HEK293 (cell line): Measurements from ENCODE around the gene SLC25A36.

Experiments
- BCL11A ChIP-seq: fragments of 450-650 bp; formaldehyde crosslinking; IDR thresholded peaks from 2 replicates; pipeline ENCODE4 v1.5.1; 2016; ENCODE audit warnings: low read depth, missing biosample characterization, missing genetic modification characterization
- BCL11B ChIP-seq: fragments of 450-650 bp; formaldehyde crosslinking; IDR thresholded peaks from 2 replicates; pipeline ENCODE4 v1.5.1; 2016; ENCODE audit warnings: low read depth, missing biosample characterization, missing genetic modification characterization
- IKZF3 ChIP-seq: fragments of 450-650 bp; IDR thresholded peaks from 2 replicates; pipeline ENCODE4 v1.5.0; 2018; ENCODE audit warnings: missing biosample characterization, mild to moderate bottlenecking, missing genetic modification characterization, moderate library complexity
- KLF10 ChIP-seq: fragments of 450-650 bp; IDR thresholded peaks from 2 replicates; pipeline ENCODE4 v1.5.1; 2018; ENCODE audit warnings: missing biosample characterization, mild to moderate bottlenecking, missing genetic modification characterization
- MYNN ChIP-seq: fragments of 450-650 bp; formaldehyde crosslinking; IDR thresholded peaks from 2 replicates; pipeline ENCODE4 v1.5.1; 2016; ENCODE audit warnings: missing biosample characterization, missing genetic modification characterization, borderline replicate concordance
- SCRT1 ChIP-seq: fragments of 450-650 bp; formaldehyde crosslinking; IDR thresholded peaks from 2 replicates; pipeline ENCODE4 v1.5.1; 2016; ENCODE audit warnings: missing biosample characterization, missing genetic modification characterization, borderline replicate concordance
- SP2 ChIP-seq: fragments of 450-650 bp; formaldehyde crosslinking; IDR thresholded peaks from 2 replicates; pipeline ENCODE4 v1.5.1; 2016; ENCODE audit warnings: missing biosample characterization, missing genetic modification characterization
- SP7 ChIP-seq: fragments of 450-650 bp; formaldehyde crosslinking; IDR thresholded peaks from 2 replicates; pipeline ENCODE4 v1.5.1; 2016; ENCODE audit warnings: missing biosample characterization, missing genetic modification characterization
- TCF7L2 ChIP-seq: IDR thresholded peaks from 2 replicates; pipeline ENCODE4 v1.6.1; 2011; ENCODE audit warnings: low read depth, mild to moderate bottlenecking, inconsistent platforms, low read length, moderate library complexity, borderline replicate concordance
- ZBTB17 ChIP-seq: fragments of 450-650 bp; formaldehyde crosslinking; IDR thresholded peaks from 2 replicates; pipeline ENCODE4 v1.5.1; 2016; ENCODE audit warnings: missing biosample characterization, missing genetic modification characterization
- ZBTB48 ChIP-seq: fragments of 450-650 bp; formaldehyde crosslinking; IDR thresholded peaks from 2 replicates; pipeline ENCODE4 v1.5.1; 2016; ENCODE audit warnings: missing biosample characterization, missing genetic modification characterization
- ZBTB8A ChIP-seq: fragments of 450-650 bp; formaldehyde crosslinking; IDR thresholded peaks from 2 replicates; pipeline ENCODE4 v1.5.1; 2016; ENCODE audit warnings: missing biosample characterization, missing genetic modification characterization
- ZEB2 ChIP-seq: fragments of 450-650 bp; formaldehyde crosslinking; IDR thresholded peaks from 2 replicates; pipeline ENCODE4 v1.5.1; 2016; ENCODE audit warnings: missing biosample characterization, missing genetic modification characterization
- ZFP37 ChIP-seq: fragments of 450-650 bp; formaldehyde crosslinking; IDR thresholded peaks from 2 replicates; pipeline ENCODE4 v1.5.1; 2016; ENCODE audit warnings: missing biosample characterization, missing genetic modification characterization
- ZNF202 ChIP-seq: fragments of 450-650 bp; formaldehyde crosslinking; IDR thresholded peaks from 2 replicates; pipeline ENCODE4 v1.5.1; 2016; ENCODE audit warnings: missing biosample characterization, missing genetic modification characterization, borderline replicate concordance
- ZNF341 ChIP-seq: fragments of 450-650 bp; formaldehyde crosslinking; IDR thresholded peaks from 2 replicates; pipeline ENCODE4; 2016; ENCODE audit warnings: low read depth, missing biosample characterization, missing genetic modification characterization
- ZNF394 ChIP-seq: fragments of 450-650 bp; formaldehyde crosslinking; IDR thresholded peaks from 2 replicates; pipeline ENCODE4 v1.5.1; 2016; ENCODE audit warnings: missing biosample characterization, missing genetic modification characterization, mild to moderate bottlenecking, moderate library complexity, borderline replicate concordance
- ZNF433 ChIP-seq: fragments of 450-650 bp; formaldehyde crosslinking; IDR thresholded peaks from 2 replicates; pipeline ENCODE4 v1.5.1; 2016; ENCODE audit warnings: missing biosample characterization, missing genetic modification characterization, low read depth
- ZNF48 ChIP-seq: fragments of 450-650 bp; formaldehyde crosslinking; IDR thresholded peaks from 2 replicates; pipeline ENCODE4 v1.5.1; 2016; ENCODE audit warnings: missing biosample characterization, missing genetic modification characterization
- ZNF501 ChIP-seq: fragments of 450-650 bp; formaldehyde crosslinking; IDR thresholded peaks from 2 replicates; pipeline ENCODE4 v1.5.1; 2016; ENCODE audit warnings: missing biosample characterization, missing genetic modification characterization
- ZNF596 ChIP-seq: fragments of 450-650 bp; IDR thresholded peaks from 2 replicates; pipeline ENCODE4 v1.5.0; 2018; ENCODE audit warnings: missing biosample characterization, mild to moderate bottlenecking, missing genetic modification characterization, moderate library complexity
- ZNF664 ChIP-seq: fragments of 450-650 bp; formaldehyde crosslinking; IDR thresholded peaks from 2 replicates; pipeline ENCODE4 v1.5.1; 2016; ENCODE audit warnings: missing biosample characterization, missing genetic modification characterization
- ZNF76 ChIP-seq: fragments of 450-650 bp; formaldehyde crosslinking; IDR thresholded peaks from 2 replicates; pipeline ENCODE4; 2016; ENCODE audit warnings: low read depth, missing biosample characterization, missing genetic modification characterization, borderline replicate concordance
- ZNF843 ChIP-seq: fragments of 450-650 bp; formaldehyde crosslinking; IDR thresholded peaks from 2 replicates; pipeline ENCODE4 v1.5.1; 2016; ENCODE audit warnings: missing biosample characterization, missing genetic modification characterization
- TF ChIP-seq, protein P1 (sequence below): fragments of 450-650 bp; formaldehyde crosslinking; IDR thresholded peaks from 2 replicates; pipeline ENCODE4 v1.5.1; 2016; ENCODE audit warnings: missing biosample characterization, missing genetic modification characterization
- TF ChIP-seq, protein P2 (sequence below): fragments of 450-650 bp; formaldehyde crosslinking; IDR thresholded peaks from 2 replicates; pipeline ENCODE4 v1.5.1; 2016; ENCODE audit warnings: missing biosample characterization, missing genetic modification characterization
- TF ChIP-seq, protein P3 (sequence below): fragments of 450-650 bp; IDR thresholded peaks from 2 replicates; pipeline ENCODE4 v1.5.1; 2018; ENCODE audit warnings: missing biosample characterization, mild to moderate bottlenecking, missing genetic modification characterization
- TF ChIP-seq, protein P4 (sequence below): fragments of 450-650 bp; formaldehyde crosslinking; IDR thresholded peaks from 2 replicates; pipeline ENCODE4 v1.5.1; 2016; ENCODE audit warnings: missing biosample characterization, missing genetic modification characterization
- TF ChIP-seq, protein P5 (sequence below): fragments of 450-650 bp; formaldehyde crosslinking; IDR thresholded peaks from 2 replicates; pipeline ENCODE4 v1.5.1; 2016; ENCODE audit warnings: missing biosample characterization, missing genetic modification characterization

Gene SLC25A36

DNA sequence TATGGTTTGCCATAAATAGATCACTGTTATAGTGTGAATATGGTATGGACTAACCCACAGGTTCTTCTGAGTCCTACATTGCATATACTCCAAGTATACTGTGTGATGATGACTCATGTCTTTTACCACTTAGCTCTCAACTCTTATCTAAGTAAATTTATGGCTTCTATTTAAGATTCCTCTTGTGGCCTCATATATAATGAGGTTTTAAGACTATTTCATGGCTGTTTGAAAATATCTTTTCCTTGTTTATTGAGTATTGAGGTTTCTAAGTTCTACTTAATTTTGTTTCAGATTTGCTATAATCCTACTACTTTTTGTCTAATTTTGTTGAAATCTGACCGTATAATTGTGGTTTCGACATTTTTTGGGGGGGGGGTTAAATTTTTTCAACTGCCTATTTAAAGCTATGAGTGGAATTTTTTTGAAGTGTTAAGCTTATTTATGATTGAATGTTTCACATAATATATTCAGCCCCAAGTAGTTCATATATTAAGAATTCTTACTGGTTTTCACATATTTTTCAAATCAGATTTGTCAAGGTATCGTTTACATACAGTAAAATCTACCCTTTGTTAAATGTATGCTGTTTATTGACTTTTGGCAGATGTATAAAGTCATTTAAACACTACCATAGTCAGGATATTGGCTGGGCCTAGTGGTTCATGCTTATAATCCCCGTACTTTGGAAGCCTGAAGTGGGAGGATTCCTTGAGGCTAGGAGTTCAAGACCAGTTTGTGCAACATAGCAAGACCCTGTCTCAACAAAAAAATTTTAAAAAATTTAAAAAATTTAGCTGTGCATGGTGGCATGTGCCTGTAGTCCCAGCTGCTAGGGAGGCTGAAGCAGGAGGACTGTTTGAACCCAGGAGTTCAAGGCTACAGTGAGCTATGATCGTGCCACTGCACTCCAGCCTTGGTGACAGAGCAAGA is 11.7 kb downstream of the SLC25A36 start (continued):
- TF ChIP-seq, protein P1, sequence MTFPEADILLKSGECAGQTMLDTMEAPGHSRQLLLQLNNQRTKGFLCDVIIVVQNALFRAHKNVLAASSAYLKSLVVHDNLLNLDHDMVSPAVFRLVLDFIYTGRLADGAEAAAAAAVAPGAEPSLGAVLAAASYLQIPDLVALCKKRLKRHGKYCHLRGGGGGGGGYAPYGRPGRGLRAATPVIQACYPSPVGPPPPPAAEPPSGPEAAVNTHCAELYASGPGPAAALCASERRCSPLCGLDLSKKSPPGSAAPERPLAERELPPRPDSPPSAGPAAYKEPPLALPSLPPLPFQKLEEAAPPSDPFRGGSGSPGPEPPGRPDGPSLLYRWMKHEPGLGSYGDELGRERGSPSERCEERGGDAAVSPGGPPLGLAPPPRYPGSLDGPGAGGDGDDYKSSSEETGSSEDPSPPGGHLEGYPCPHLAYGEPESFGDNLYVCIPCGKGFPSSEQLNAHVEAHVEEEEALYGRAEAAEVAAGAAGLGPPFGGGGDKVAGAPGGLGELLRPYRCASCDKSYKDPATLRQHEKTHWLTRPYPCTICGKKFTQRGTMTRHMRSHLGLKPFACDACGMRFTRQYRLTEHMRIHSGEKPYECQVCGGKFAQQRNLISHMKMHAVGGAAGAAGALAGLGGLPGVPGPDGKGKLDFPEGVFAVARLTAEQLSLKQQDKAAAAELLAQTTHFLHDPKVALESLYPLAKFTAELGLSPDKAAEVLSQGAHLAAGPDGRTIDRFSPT = peak; percentile 90
- TF ChIP-seq TCF7L2 = peak; percentile 76; the same call in 1 of the 2 replicates
- TF ChIP-seq ZNF394 (tag by site-specific recombination) = peak; percentile 74
- TF ChIP-seq ZNF76 (tag by site-specific recombination) = no peak
- peak; percentile 61 for TF ChIP-seq ZNF341 (tag by site-specific recombination)
- 0 out of 2 replicates have a peak, but pooled peaks have one; percentile 6 for TF ChIP-seq ZNF596 (tag by site-specific recombination)
- TF ChIP-seq SCRT1 (tag by site-specific recombination) = peak; percentile 69; the same call in 1 of the 2 replicates
- TF ChIP-seq, protein P2, sequence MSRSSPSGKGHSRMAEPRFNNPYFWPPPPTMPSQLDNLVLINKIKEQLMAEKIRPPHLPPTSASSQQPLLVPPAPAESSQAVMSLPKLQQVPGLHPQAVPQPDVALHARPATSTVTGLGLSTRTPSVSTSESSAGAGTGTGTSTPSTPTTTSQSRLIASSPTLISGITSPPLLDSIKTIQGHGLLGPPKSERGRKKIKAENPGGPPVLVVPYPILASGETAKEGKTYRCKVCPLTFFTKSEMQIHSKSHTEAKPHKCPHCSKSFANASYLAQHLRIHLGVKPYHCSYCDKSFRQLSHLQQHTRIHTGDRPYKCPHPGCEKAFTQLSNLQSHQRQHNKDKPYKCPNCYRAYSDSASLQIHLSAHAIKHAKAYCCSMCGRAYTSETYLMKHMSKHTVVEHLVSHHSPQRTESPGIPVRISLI (tag by site-specific recombination) = 0 out of 2 replicates have a peak, but pooled peaks have one; percentile 35
- TF ChIP-seq ZBTB48 = 0 out of 2 replicates have a peak, but pooled peaks have one; percentile 20
- TF ChIP-seq SP7 (tag by site-specific recombination) = peak; percentile 95
- peak; percentile 98 for TF ChIP-seq ZNF843 (tag by site-specific recombination)
- TF ChIP-seq ZNF664 = peak; percentile 54; the same call in 1 of the 2 replicates
- no peak for TF ChIP-seq ZNF433 (tag by site-specific recombination)
- TF ChIP-seq KLF10 = peak; percentile 75; the same call in 1 of the 2 replicates
- TF ChIP-seq, protein P3, sequence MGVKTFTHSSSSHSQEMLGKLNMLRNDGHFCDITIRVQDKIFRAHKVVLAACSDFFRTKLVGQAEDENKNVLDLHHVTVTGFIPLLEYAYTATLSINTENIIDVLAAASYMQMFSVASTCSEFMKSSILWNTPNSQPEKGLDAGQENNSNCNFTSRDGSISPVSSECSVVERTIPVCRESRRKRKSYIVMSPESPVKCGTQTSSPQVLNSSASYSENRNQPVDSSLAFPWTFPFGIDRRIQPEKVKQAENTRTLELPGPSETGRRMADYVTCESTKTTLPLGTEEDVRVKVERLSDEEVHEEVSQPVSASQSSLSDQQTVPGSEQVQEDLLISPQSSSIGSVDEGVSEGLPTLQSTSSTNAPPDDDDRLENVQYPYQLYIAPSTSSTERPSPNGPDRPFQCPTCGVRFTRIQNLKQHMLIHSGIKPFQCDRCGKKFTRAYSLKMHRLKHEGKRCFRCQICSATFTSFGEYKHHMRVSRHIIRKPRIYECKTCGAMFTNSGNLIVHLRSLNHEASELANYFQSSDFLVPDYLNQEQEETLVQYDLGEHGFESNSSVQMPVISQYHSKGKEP (tag by site-specific recombination) = peak; percentile 66
- no peak for TF ChIP-seq ZNF202 (tag by site-specific recombination)
- peak; percentile 51 for TF ChIP-seq ZBTB17 (tag by site-specific recombination)
- TF ChIP-seq, protein P4, sequence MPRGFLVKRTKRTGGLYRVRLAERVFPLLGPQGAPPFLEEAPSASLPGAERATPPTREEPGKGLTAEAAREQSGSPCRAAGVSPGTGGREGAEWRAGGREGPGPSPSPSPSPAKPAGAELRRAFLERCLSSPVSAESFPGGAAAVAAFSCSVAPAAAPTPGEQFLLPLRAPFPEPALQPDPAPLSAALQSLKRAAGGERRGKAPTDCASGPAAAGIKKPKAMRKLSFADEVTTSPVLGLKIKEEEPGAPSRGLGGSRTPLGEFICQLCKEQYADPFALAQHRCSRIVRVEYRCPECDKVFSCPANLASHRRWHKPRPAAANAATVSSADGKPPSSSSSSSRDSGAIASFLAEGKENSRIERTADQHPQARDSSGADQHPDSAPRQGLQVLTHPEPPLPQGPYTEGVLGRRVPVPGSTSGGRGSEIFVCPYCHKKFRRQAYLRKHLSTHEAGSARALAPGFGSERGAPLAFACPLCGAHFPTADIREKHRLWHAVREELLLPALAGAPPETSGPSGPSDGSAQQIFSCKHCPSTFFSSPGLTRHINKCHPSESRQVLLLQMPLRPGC (tag by site-specific recombination) = peak; percentile 93
- TF ChIP-seq IKZF3 (tag by site-specific recombination) = peak; percentile 86
- TF ChIP-seq ZEB2 (tag by site-specific recombination) = peak; percentile 93
- TF ChIP-seq ZNF501 (tag by site-specific recombination) = no peak
- TF ChIP-seq ZFP37 (tag by site-specific recombination) = no peak
- peak; percentile 63; the same call in 1 of the 2 replicates for TF ChIP-seq BCL11A (tag by site-specific recombination)
- TF ChIP-seq ZNF48 (tag by site-specific recombination) = no peak
- peak; percentile 71 for TF ChIP-seq BCL11B (tag by site-specific recombination)
- peak; percentile 25; the same call in 1 of the 2 replicates for TF ChIP-seq SP2 (tag by site-specific recombination)
- 0 out of 2 replicates have a peak, but pooled peaks have one; percentile 43 for TF ChIP-seq MYNN
- TF ChIP-seq, protein P5, sequence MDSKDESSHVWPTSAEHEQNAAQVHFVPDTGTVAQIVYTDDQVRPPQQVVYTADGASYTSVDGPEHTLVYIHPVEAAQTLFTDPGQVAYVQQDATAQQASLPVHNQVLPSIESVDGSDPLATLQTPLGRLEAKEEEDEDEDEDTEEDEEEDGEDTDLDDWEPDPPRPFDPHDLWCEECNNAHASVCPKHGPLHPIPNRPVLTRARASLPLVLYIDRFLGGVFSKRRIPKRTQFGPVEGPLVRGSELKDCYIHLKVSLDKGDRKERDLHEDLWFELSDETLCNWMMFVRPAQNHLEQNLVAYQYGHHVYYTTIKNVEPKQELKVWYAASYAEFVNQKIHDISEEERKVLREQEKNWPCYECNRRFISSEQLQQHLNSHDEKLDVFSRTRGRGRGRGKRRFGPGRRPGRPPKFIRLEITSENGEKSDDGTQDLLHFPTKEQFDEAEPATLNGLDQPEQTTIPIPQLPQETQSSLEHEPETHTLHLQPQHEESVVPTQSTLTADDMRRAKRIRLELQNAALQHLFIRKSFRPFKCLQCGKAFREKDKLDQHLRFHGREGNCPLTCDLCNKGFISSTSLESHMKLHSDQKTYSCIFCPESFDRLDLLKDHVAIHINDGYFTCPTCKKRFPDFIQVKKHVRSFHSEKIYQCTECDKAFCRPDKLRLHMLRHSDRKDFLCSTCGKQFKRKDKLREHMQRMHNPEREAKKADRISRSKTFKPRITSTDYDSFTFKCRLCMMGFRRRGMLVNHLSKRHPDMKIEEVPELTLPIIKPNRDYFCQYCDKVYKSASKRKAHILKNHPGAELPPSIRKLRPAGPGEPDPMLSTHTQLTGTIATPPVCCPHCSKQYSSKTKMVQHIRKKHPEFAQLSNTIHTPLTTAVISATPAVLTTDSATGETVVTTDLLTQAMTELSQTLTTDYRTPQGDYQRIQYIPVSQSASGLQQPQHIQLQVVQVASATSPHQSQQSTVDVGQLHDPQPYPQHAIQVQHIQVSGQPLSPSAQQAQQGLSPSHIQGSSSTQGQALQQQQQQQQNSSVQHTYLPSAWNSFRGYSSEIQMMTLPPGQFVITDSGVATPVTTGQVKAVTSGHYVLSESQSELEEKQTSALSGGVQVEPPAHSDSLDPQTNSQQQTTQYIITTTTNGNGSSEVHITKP (tag by site-specific recombination) = peak; percentile 75
- peak; percentile 41 for TF ChIP-seq ZBTB8A (tag by site-specific recombination)
